IMR-90 (cell line): ENCODE results near the gene RAB11FIP4. TPM values are rescaled to one million over a fixed set of nuclear protein-coding genes. Genes with fewer than 3 reads are reported as not detected.

Source experiments
- ATAC-seq: fragments of 200-7000 bp; cut with Tn5 transposase; 2 replicates; pipeline ENCODE4 v1.9.1; 2020; ENCODE audit warnings: low read depth, mild to moderate bottlenecking, moderate library complexity
- BruUV-seq: library from RNA; stranded (reverse); fragments of 400-500 nt; replicated peaks from 2 replicates; lab custom pipeline; 2021; lab: Mats Ljungman, UMichigan
- CTCF ChIA-PET: fragments of 300-600 bp; formaldehyde crosslinking; extraction: SDS; loops from one replicate; lab custom pipeline; 2021; ENCODE audit warnings: antibody characterized with exemption; lab: Yijun Ruan, JAX
- POLR2A ChIA-PET: fragments of 300-600 bp; sonication (Branson Sonifier 250); formaldehyde crosslinking; loops from one replicate; lab custom pipeline; 2022; ENCODE audit warnings: antibody characterized with exemption; ENCODE audit not compliant: unreplicated experiment; lab: Charles Lee
- DNase-seq: peaks from one replicate; pipeline ENCODE4 v3.0.0; 2013
- H2AFZ ChIP-seq: replicated peaks from 2 replicates; pipeline ENCODE3; 2013; ENCODE audit warnings: low read length, mild to moderate bottlenecking; ENCODE audit not compliant: poor library complexity
- H2AK5ac ChIP-seq: 2 replicates; pipeline ENCODE4 v1.6.1; 2013; ENCODE audit warnings: low read depth, low read length, inconsistent platforms
- H2AK9ac ChIP-seq: replicated peaks from 2 replicates; pipeline ENCODE3; 2013; ENCODE audit warnings: mild to moderate bottlenecking, low read depth, low read length, moderate library complexity; ENCODE audit not compliant: poor library complexity
- H2BK120ac ChIP-seq: 2 replicates; pipeline ENCODE4 v1.6.1; 2013; ENCODE audit warnings: low read depth, low read length, inconsistent platforms
- H2BK15ac ChIP-seq: 3 replicates; pipeline ENCODE4 v1.6.1; 2013; ENCODE audit warnings: low read depth, low read length, inconsistent platforms
- H2BK20ac ChIP-seq: 2 replicates; pipeline ENCODE4 v1.6.1; 2013; ENCODE audit warnings: low read depth, mild to moderate bottlenecking, inconsistent platforms, low read length, moderate library complexity
- H2BK5ac ChIP-seq: 2 replicates; pipeline ENCODE4 v1.6.1; 2013; ENCODE audit warnings: mild to moderate bottlenecking, low read depth, low read length, inconsistent platforms; ENCODE audit not compliant: poor library complexity, severe bottlenecking
- H3K14ac ChIP-seq: replicated peaks from 2 replicates; pipeline ENCODE4 v1.6.1; 2013; ENCODE audit warnings: low read depth, low read length, inconsistent platforms
- H3K18ac ChIP-seq: 2 replicates; pipeline ENCODE4 v1.6.1; 2013; ENCODE audit warnings: low read depth, low read length, control low read depth
- H3K23ac ChIP-seq: 2 replicates; pipeline ENCODE4 v1.6.1; 2013; ENCODE audit warnings: low read depth, low read length, inconsistent platforms
- H3K27ac ChIP-seq: 2 replicates; pipeline ENCODE4 v1.5.1; 2013; ENCODE audit warnings: mild to moderate bottlenecking, control low read depth, low read length; ENCODE audit not compliant: insufficient read depth
- H3K27me3 ChIP-seq: 2 replicates; pipeline ENCODE4 v1.6.1; 2013; ENCODE audit warnings: low read length; ENCODE audit not compliant: control insufficient read depth, insufficient read depth
- H3K36me3 ChIP-seq: 2 replicates; pipeline ENCODE4 v1.6.1; 2013; ENCODE audit warnings: low read length, mixed read lengths; ENCODE audit not compliant: control insufficient read depth, insufficient read depth
- H3K4ac ChIP-seq: 2 replicates; pipeline ENCODE4 v1.6.1; 2013; ENCODE audit warnings: low read depth, low read length, inconsistent platforms
- H3K4me1 ChIP-seq: 2 replicates; pipeline ENCODE4 v1.6.1; 2013; ENCODE audit warnings: low read length, mixed read lengths; ENCODE audit not compliant: control insufficient read depth, insufficient read depth
- H3K4me2 ChIP-seq: 2 replicates; pipeline ENCODE4 v1.6.1; 2013; ENCODE audit warnings: low read depth, mild to moderate bottlenecking, control low read depth, low read length, moderate library complexity
- H3K4me3 ChIP-seq: 2 replicates; pipeline ENCODE4 v1.5.1; 2013; ENCODE audit warnings: low read depth, mild to moderate bottlenecking, control low read depth, low read length, moderate library complexity; ENCODE audit not compliant: insufficient read depth
- H3K56ac ChIP-seq: 2 replicates; pipeline ENCODE4 v1.6.1; 2013; ENCODE audit warnings: low read length, inconsistent platforms; ENCODE audit not compliant: insufficient read depth; ENCODE audit errors: extremely low read depth
- H3K79me1 ChIP-seq, 2 experiments: 2 replicates each; pipeline ENCODE4 v1.6.1; 2013; ENCODE audit warnings: low read length in 2 of 2, inconsistent platforms in 1 of 2, low read depth in 1 of 2
- H3K9ac ChIP-seq: 2 replicates; pipeline ENCODE4 v1.6.1; 2013; ENCODE audit warnings: low read depth, low read length, control low read depth
- H3K9me1 ChIP-seq: 2 replicates; pipeline ENCODE4 v1.6.1; 2013; ENCODE audit warnings: low read length, inconsistent platforms; ENCODE audit not compliant: insufficient read depth
- H3K9me3 ChIP-seq: 2 replicates; pipeline ENCODE4 v1.6.1; 2013; ENCODE audit warnings: low read length; ENCODE audit not compliant: control insufficient read depth, insufficient read depth
- H4K20me1 ChIP-seq: 2 replicates; pipeline ENCODE4 v1.6.1; 2013; ENCODE audit warnings: low read length, inconsistent platforms; ENCODE audit not compliant: insufficient read depth
- H4K5ac ChIP-seq: 2 replicates; pipeline ENCODE4 v1.6.1; 2013; ENCODE audit warnings: mild to moderate bottlenecking, low read depth, low read length, control low read depth
- H4K8ac ChIP-seq, 2 experiments: 2 replicates each; pipeline ENCODE4 v1.6.1; 2013; ENCODE audit warnings: low read depth in 2 of 2, low read length in 2 of 2, control low read depth in 1 of 2, inconsistent platforms in 1 of 2
- H4K91ac ChIP-seq: 2 replicates; pipeline ENCODE4 v1.6.1; 2013; ENCODE audit warnings: low read depth, low read length, inconsistent platforms; ENCODE audit not compliant: insufficient read depth
- BHLHE40 ChIP-seq: fragments of 150-350 bp; IDR thresholded peaks from 2 replicates; pipeline ENCODE4 v1.6.1; 2016; ENCODE audit warnings: mild to moderate bottlenecking, low read depth, low read length
- CEBPB ChIP-seq: IDR thresholded peaks from 2 replicates; pipeline ENCODE4 v1.6.1; 2012; ENCODE audit warnings: low read depth, low read length, improper control_type of control experiment
- CHD1 ChIP-seq: IDR thresholded peaks from 2 replicates; pipeline ENCODE4 v1.6.1; 2012; ENCODE audit warnings: low read depth, low read length, improper control_type of control experiment
- FOS ChIP-seq: fragments of 150-350 bp; IDR thresholded peaks from 2 replicates; pipeline ENCODE4 v1.6.1; 2016; ENCODE audit warnings: low read depth, low read length
- MAFK ChIP-seq: IDR thresholded peaks from 2 replicates; pipeline ENCODE4 v1.6.1; 2012; ENCODE audit warnings: low read depth, low read length, improper control_type of control experiment
- MAZ ChIP-seq: IDR thresholded peaks from 2 replicates; pipeline ENCODE4 v1.6.1; 2012; ENCODE audit warnings: low read depth, mild to moderate bottlenecking, low read length, improper control_type of control experiment, moderate library complexity, borderline replicate concordance
- MXI1 ChIP-seq: IDR thresholded peaks from 2 replicates; pipeline ENCODE4 v1.6.1; 2012; ENCODE audit warnings: low read depth, mild to moderate bottlenecking, low read length, moderate library complexity, borderline replicate concordance
- NFE2L2 ChIP-seq: fragments of 150-350 bp; IDR thresholded peaks from 2 replicates; pipeline ENCODE4 v1.6.1; 2016; ENCODE audit warnings: low read depth, mild to moderate bottlenecking, low read length
- POLR2A ChIP-seq: IDR thresholded peaks from 2 replicates; pipeline ENCODE4 v1.6.1; 2012; ENCODE audit warnings: mild to moderate bottlenecking, low read depth, low read length
- RAD21 ChIP-seq: IDR thresholded peaks from 2 replicates; pipeline ENCODE4 v1.6.1; 2012; ENCODE audit warnings: low read length, improper control_type of control experiment
- RCOR1 ChIP-seq: IDR thresholded peaks from 2 replicates; pipeline ENCODE4 v1.6.1; 2012; ENCODE audit warnings: mild to moderate bottlenecking, low read length, improper control_type of control experiment; ENCODE audit not compliant: insufficient replicate concordance
- RFX5 ChIP-seq: IDR thresholded peaks from 2 replicates; pipeline ENCODE4 v1.8.0; 2012; ENCODE audit warnings: low read depth, mild to moderate bottlenecking, low read length, moderate library complexity
- SMC3 ChIP-seq: fragments of 150-350 bp; IDR thresholded peaks from 2 replicates; pipeline ENCODE4 v1.6.1; 2016; ENCODE audit warnings: low read depth, mild to moderate bottlenecking, antibody characterized with exemption, low read length, moderate library complexity
- WGBS, 2 experiments: methylation state at CpG; one replicate each; pipeline versions ENCODE4 v1.1.5 to v1.1.7; 2013; ENCODE audit warnings: missing lambda C conversion rate in 2 of 2; ENCODE audit not compliant: insufficient read length in 1 of 2; ENCODE audit errors: extremely low coverage in 2 of 2; 5-methylcytosine and 5-hydroxymethylcytosine counted together
- dilution Hi-C: fragments of 300-500 bp; cut with HindIII; formaldehyde crosslinking; loops from one replicate; pipeline ENCODE4 v1.14.3; 2018; ENCODE audit warnings: low sequenced_read_pairs; ENCODE audit not compliant: unreplicated experiment
- in situ Hi-C: fragments of 300-500 bp; cut with MboI; formaldehyde crosslinking; loops from 3 replicates; pipeline ENCODE4 v1.14.3; 2019; ENCODE audit warnings: low sequenced_read_pairs, inconsistent platforms, mixed read lengths
- intact Hi-C: fragments of 100-400 bp; cut with micrococcal nuclease; formaldehyde crosslinking; loops from 2 replicates; pipeline ENCODE4 v1.10.0; 2022
- polyA plus RNA-seq, 3 experiments: library from polyadenylated mRNA; depleted of rRNA; stranded (reverse); fragments of >200 nt; gene quantifications; 2 replicates each; pipeline ENCODE4 v1.2.3, GENCODE V29; 2012; ENCODE audit warnings: low replicate concordance in 1 of 3
- total RNA-seq: library from RNA; depleted of rRNA; stranded (reverse); fragments of >200 nt; gene quantifications from 2 replicates; pipeline ENCODE4 v1.2.3, GENCODE V29; 2012
- TF ChIP-seq, protein P1 (sequence below): conservative IDR thresholded peaks from 2 replicates; pipeline ENCODE4 v1.5.1; 2012; ENCODE audit warnings: mild to moderate bottlenecking, low read depth, low read length, improper control_type of control experiment
- TF ChIP-seq, protein P2 (sequence below): fragments of 150-350 bp; IDR thresholded peaks from 2 replicates; pipeline ENCODE4 v1.6.1; 2017; ENCODE audit warnings: mild to moderate bottlenecking, antibody characterized with exemption, low read length, low read depth

The RAB11FIP4 gene
- total and polyA plus RNA-seq, 2 of the 4 experiments (the other 2 are of a cell fraction): 0.68 to 1.1 TPM

GRCh38 chr17:31466096-31466760, 74.8 kb downstream of the RAB11FIP4 start:
- Histone ChIP-seq H3K18ac (no peak overlapping the region), H2AK9ac (no peak overlapping the region), H2BK120ac (no peak overlapping the region), H3K4ac (no peak overlapping the region), H3K23ac (no peak overlapping the region), H2AFZ (no peak overlapping the region), H4K91ac (no peak overlapping the region), H3K36me3 (no peaks in the 10 kb centered on the region), H3K27ac (no peak overlapping the region), H3K27me3 (peaks cover 23% of the 10 kb centered on the region), H3K4me3 (no peak overlapping the region), H2BK15ac (no peak overlapping the region), H4K20me1 (no peaks in the 10 kb centered on the region), H4K8ac (no peak overlapping the region), H3K4me2 (no peak overlapping the region), H4K5ac (no peak overlapping the region), H3K9me1 (peaks cover 2% of the 10 kb centered on the region; the same call in 1 of the 2 replicates), H3K56ac (no peak overlapping the region), H3K9me3 (no peaks in the 10 kb centered on the region), H3K4me1 (no peaks in the 10 kb centered on the region), H3K14ac (no peak overlapping the region), H2AK5ac (no peak overlapping the region), H3K9ac (no peak overlapping the region), H3K79me1 (no peaks in the 10 kb centered on the region), H2BK5ac (no peak overlapping the region), H2BK20ac (no peak overlapping the region)
- POLR2A ChIA-PET: no interaction called here
- TF ChIP-seq RCOR1 (no peak), RAD21 (no peak), MXI1 (no peak), MAFK (no peak), MAZ (no peak), POLR2A (no peak), CEBPB (no peak), CHD1 (no peak), BHLHE40 (no peak), RFX5 (no peak), FOS (no peak), NFE2L2 (no peak), SMC3 (no peak)
- TF ChIP-seq, protein P1, sequence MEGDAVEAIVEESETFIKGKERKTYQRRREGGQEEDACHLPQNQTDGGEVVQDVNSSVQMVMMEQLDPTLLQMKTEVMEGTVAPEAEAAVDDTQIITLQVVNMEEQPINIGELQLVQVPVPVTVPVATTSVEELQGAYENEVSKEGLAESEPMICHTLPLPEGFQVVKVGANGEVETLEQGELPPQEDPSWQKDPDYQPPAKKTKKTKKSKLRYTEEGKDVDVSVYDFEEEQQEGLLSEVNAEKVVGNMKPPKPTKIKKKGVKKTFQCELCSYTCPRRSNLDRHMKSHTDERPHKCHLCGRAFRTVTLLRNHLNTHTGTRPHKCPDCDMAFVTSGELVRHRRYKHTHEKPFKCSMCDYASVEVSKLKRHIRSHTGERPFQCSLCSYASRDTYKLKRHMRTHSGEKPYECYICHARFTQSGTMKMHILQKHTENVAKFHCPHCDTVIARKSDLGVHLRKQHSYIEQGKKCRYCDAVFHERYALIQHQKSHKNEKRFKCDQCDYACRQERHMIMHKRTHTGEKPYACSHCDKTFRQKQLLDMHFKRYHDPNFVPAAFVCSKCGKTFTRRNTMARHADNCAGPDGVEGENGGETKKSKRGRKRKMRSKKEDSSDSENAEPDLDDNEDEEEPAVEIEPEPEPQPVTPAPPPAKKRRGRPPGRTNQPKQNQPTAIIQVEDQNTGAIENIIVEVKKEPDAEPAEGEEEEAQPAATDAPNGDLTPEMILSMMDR: no peak
- TF ChIP-seq, protein P2, sequence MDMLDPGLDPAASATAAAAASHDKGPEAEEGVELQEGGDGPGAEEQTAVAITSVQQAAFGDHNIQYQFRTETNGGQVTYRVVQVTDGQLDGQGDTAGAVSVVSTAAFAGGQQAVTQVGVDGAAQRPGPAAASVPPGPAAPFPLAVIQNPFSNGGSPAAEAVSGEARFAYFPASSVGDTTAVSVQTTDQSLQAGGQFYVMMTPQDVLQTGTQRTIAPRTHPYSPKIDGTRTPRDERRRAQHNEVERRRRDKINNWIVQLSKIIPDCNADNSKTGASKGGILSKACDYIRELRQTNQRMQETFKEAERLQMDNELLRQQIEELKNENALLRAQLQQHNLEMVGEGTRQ: no peak
- DNase-seq: no peak
- ATAC-seq: no peak
- 75% methylated on average over 3 of the region's 12 CpGs; no CpG with 5 or more reads in 1 of the 2 experiments for WGBS, 2 experiments
- no TSS peak for BruUV-seq
- dilution Hi-C loops: no loop called here
- intact Hi-C loops: no loop called here
- CTCF ChIA-PET: no interaction called here
- in situ Hi-C loops: no loop called here
